HG02623 (cell line): ENCODE results near the gene TSPAN18.

Experiments used
- ATAC-seq: cut with Tn5 transposase; IDR thresholded peaks from one replicate; pipeline ENCODE4 v1.9.1; 2021; ENCODE audit warnings: moderate library complexity; ENCODE audit not compliant: unreplicated experiment

The TSPAN18 gene

GRCh38 chr11:44971185-44971584, 244.4 kb downstream of the TSPAN18 start:
- ATAC-seq: no peak

- no peak for ATAC-seq
Observed at GRCh38 chr11:44972746-44973435, 246.1 kb downstream of the TSPAN18 start.

- ATAC-seq: no peak
Observed at GRCh38 chr11:44973632-44974401, 247.1 kb downstream of the TSPAN18 start.

GRCh38 chr11:44974402-44975000, 247.7 kb downstream of the TSPAN18 start:
- ATAC-seq: no peak

GRCh38 chr11:44976576-44976975, 249.8 kb downstream of the TSPAN18 start:
- no peak for ATAC-seq

- ATAC-seq: no peak
Observed at GRCh38 chr11:44977493-44977984, 250.8 kb downstream of the TSPAN18 start.

- no peak for ATAC-seq
Observed at GRCh38 chr11:44978274-44978960, 251.7 kb downstream of the TSPAN18 start.

GRCh38 chr11:44978961-44979331, 252.2 kb downstream of the TSPAN18 start:
- no peak for ATAC-seq

GRCh38 chr11:44979543-44980399, 253.0 kb downstream of the TSPAN18 start:
- no peak for ATAC-seq

- no peak for ATAC-seq
Observed at GRCh38 chr11:44980533-44981427, 254.0 kb downstream of the TSPAN18 start.
